Measurements from ENCODE around the gene DCAF6. TPM values are rescaled to one million over a fixed set of nuclear protein-coding genes. Genes with fewer than 3 reads are reported as not detected.

DCAF6 gene
- total RNA-seq, 3 donors from 2014 or later, result 76.7 to 95.7 (median 84.7) TPM

DNA sequence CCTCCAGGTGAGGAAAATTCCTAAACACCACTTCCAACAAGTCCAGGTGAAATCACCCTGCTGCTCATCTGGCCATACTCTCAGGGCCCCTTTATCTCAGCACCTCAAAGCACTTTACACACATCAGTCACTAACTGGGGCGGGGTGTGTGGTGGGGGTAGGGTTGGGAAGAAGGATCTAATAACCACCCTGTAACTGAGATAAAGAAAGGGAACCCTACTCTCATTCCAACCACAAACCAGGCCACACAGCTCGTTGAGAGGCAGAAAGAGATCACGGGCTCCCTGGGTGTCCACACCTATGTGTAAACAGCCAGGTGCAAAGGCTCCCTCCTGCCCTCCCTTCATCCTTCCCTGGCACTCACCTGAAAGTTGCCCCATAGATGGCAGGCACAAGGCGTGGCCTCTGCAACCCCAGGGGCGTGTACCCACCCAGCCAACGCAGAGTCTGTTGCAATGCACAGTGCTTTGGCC lies 179.9 kb downstream of the DCAF6 start:
- H3K4me3 ChIP-seq, result no peak overlapping the region
- no peaks in the 10 kb centered on the region for H3K4me1 ChIP-seq
- no peaks in the 10 kb centered on the region for H3K27me3 ChIP-seq
- peak in 1 of 2 donors; percentile 34 for DNase-seq (ENCODE audit: low spot score in 2 of 2)
- no peaks in the 10 kb centered on the region for H3K36me3 ChIP-seq
- H3K9me3 ChIP-seq, result no peaks in the 10 kb centered on the region
- no peak for TF ChIP-seq POLR2A (IDR thresholded peaks at IDR 0.05)
- no peak for TF ChIP-seq POLR2AphosphoS5 (IDR thresholded peaks at IDR 0.05)
- TF ChIP-seq, protein P1, sequence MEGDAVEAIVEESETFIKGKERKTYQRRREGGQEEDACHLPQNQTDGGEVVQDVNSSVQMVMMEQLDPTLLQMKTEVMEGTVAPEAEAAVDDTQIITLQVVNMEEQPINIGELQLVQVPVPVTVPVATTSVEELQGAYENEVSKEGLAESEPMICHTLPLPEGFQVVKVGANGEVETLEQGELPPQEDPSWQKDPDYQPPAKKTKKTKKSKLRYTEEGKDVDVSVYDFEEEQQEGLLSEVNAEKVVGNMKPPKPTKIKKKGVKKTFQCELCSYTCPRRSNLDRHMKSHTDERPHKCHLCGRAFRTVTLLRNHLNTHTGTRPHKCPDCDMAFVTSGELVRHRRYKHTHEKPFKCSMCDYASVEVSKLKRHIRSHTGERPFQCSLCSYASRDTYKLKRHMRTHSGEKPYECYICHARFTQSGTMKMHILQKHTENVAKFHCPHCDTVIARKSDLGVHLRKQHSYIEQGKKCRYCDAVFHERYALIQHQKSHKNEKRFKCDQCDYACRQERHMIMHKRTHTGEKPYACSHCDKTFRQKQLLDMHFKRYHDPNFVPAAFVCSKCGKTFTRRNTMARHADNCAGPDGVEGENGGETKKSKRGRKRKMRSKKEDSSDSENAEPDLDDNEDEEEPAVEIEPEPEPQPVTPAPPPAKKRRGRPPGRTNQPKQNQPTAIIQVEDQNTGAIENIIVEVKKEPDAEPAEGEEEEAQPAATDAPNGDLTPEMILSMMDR (IDR thresholded peaks at IDR 0.05), result no peak
- intact Hi-C loops (cut with DNase I; ENCODE audit: low total_unique reads), result loop anchor here (10.0 kb wide), 1 partner anchor 1852 kb away; no protein-coding TSS in a partner anchor
- no peak overlapping the region for H3K27ac ChIP-seq

DNA sequence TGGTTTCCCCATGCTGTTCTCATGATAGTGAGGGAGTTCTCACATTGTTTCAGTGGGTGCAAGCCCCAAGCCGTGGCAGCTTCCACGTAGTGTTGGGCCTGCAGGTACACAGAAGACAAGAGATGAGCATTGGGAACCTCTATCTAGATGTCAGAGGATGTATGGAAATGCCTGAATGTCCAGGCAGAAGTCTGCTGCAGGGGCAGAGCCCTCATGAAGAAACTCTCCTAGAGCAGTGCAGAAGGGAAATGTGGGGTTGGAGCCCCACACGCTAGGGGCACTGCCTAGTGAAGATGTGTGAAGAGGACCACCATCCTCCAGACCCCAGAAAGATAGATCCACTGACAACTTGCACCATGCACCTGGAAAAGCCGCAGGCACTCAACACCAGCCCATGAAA lies 183.3 kb downstream of the DCAF6 start:
- Histone ChIP-seq H3K4me1 (no peaks in the 10 kb centered on the region), H3K36me3 (no peaks in the 10 kb centered on the region), H3K27ac (no peak overlapping the region), H3K9me3 (no peaks in the 10 kb centered on the region), H3K4me3 (no peak overlapping the region), H3K27me3 (no peaks in the 10 kb centered on the region)
- intact Hi-C loops (cut with DNase I; ENCODE audit: low total_unique reads), result loop anchor here (10.0 kb wide), 1 partner anchor 1855 kb away; no protein-coding TSS in a partner anchor
- DNase-seq (ENCODE audit: low spot score in 2 of 2), result no peak
- TF ChIP-seq, protein P1 (IDR thresholded peaks at IDR 0.05), result no peak
- no peak for TF ChIP-seq POLR2A (IDR thresholded peaks at IDR 0.05)
- no peak for TF ChIP-seq POLR2AphosphoS5 (IDR thresholded peaks at IDR 0.05)

DNA sequence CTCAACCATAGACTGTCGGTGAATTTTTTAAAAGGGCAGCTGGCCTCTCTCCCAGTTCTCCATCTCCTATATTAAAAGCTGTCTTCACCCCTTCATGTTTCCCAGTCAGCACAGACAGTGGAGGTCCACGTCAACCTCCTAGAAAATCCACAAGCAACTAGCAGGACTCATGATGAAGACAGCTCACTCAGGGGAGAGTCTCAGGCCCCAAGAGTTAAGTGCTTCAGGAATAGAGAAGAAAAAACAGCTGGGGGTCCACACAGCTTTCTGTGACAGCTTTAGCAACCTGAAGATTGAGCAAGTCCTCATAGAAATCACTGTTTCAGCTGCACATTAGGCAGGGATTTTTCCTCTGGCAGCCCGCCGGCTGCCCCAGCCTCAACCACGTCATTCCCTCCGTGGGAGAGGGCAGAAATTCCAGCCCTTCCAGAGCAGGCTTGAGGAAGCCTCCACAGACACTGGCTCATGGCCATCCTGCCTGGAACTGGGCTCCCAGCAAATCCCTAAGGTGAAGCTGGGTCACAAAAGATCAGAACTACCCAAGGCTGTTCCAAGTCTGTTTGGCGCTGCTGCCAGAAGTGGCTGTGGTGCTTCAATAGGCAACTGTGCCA lies 185.0 kb downstream of the DCAF6 start:
- Histone ChIP-seq H3K27me3 (no peaks in the 10 kb centered on the region), H3K9me3 (no peaks in the 10 kb centered on the region), H3K27ac (peak overlapping the region; percentile 54 to 70), H3K4me3 (no peak overlapping the region), H3K4me1 (no peaks in the 10 kb centered on the region), H3K36me3 (no peaks in the 10 kb centered on the region)
- TF ChIP-seq POLR2A (IDR thresholded peaks at IDR 0.05) (no peak), POLR2AphosphoS5 (IDR thresholded peaks at IDR 0.05) (peak in 2 of 3 donors; percentile 29 to 68)
- intact Hi-C loops (cut with DNase I; ENCODE audit: low total_unique reads), result loop anchor here (2.0 kb wide), 1 partner anchor 15 kb away; the partner anchor contains the start of gene GPR161
- peak in 1 of 2 donors; percentile 55 for DNase-seq (ENCODE audit: low spot score in 2 of 2)

DNA sequence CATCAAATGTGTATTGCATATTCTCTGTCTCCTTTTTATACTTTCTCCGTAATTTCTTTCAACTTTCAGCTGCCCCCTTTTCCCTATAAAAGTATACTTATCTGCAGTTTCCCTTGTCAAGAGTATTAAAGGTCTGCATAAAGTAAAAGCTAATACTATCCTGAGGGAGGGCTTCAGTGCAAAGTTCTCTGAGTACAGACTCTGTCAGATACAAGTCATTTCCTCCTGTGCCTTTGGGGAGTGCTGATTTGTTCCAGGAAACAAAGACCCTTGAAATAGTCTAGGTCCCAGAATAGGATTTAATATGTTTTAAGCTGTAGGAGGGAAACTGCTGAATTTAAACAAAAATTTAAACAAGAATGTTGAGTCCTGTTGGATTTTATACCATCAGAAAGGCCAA lies 188.6 kb downstream of the DCAF6 start:
- no peaks in the 10 kb centered on the region for H3K36me3 ChIP-seq
- H3K27me3 ChIP-seq, result no peaks in the 10 kb centered on the region
- no peak overlapping the region for H3K27ac ChIP-seq
- H3K4me3 ChIP-seq, result no peak overlapping the region
- H3K9me3 ChIP-seq, result no peaks in the 10 kb centered on the region
- DNase-seq (ENCODE audit: low spot score in 2 of 2), result no peak
- intact Hi-C loops (cut with DNase I; ENCODE audit: low total_unique reads), result no loop called here
- TF ChIP-seq POLR2AphosphoS5 (IDR thresholded peaks at IDR 0.05), result no peak
- TF ChIP-seq, protein P1 (IDR thresholded peaks at IDR 0.05), result no peak
- TF ChIP-seq POLR2A (IDR thresholded peaks at IDR 0.05), result no peak
- H3K4me1 ChIP-seq, result no peaks in the 10 kb centered on the region

Other genes starting within 250 kb of the DCAF6 start
- gene MPZL1, start 214.7 kb upstream of the DCAF6 start, total RNA-seq, result 10 to 100 TPM; 43.5 to 86.8 (median 86.2) TPM
- gene ADCY10, start 22.5 kb upstream of the DCAF6 start, total RNA-seq, result under 1 TPM; under 0.01 to 0.16 (median 0.15) TPM
- gene MPC2, start 389 bp downstream of the DCAF6 start, total RNA-seq, result 10 to 100 TPM; 28.8 to 37.0 (median 29.8) TPM
- 1 to 10 TPM; 2.8 to 5.6 (median 4.5) TPM for gene GPR161, start 200.2 kb downstream of the DCAF6 start, total RNA-seq
- gene TIPRL, start 242.3 kb downstream of the DCAF6 start, total RNA-seq, result 10 to 100 TPM; 18.0 to 24.9 (median 18.7) TPM